ENCODE measurements around the gene HRH1.
A peak's percentile ranks its signal among the peaks of the same experiment; 100 is the strongest.

Gene HRH1

GRCh38 chr3:11152301-11152700 is 2.0 kb upstream of the HRH1 start:
- TF ChIP-seq CTCF (conservative IDR thresholded peaks at IDR 0.05; ENCODE audit: control insufficient read depth, insufficient read depth, low read depth, low read length) = no peak
- H3K4me3 ChIP-seq (ENCODE audit: control insufficient read depth, low read depth, low read length) = no peak overlapping the region
- DNase-seq (ENCODE audit: low read depth) = no peak

GRCh38 chr3:11154953-11155325 is 646 bp downstream of the HRH1 start:
- peak overlapping the region; percentile 77 for H3K4me3 ChIP-seq (ENCODE audit: control insufficient read depth, low read depth, low read length)
- DNase-seq (ENCODE audit: low read depth) = peak; percentile 49
- peak; percentile 21 for TF ChIP-seq CTCF (conservative IDR thresholded peaks at IDR 0.05; ENCODE audit: control insufficient read depth, insufficient read depth, low read depth, low read length)

- TF ChIP-seq CTCF (conservative IDR thresholded peaks at IDR 0.05; ENCODE audit: control insufficient read depth, insufficient read depth, low read depth, low read length) = peak; percentile 93
- DNase-seq (ENCODE audit: low read depth) = peak; percentile 85
- H3K4me3 ChIP-seq (ENCODE audit: control insufficient read depth, low read depth, low read length) = peak overlapping the region; percentile 77
Measured at GRCh38 chr3:11155341-11156025, 1.2 kb downstream of the HRH1 start.

- no peak overlapping the region for H3K4me3 ChIP-seq (ENCODE audit: control insufficient read depth, low read depth, low read length)
- no peak for DNase-seq (ENCODE audit: low read depth)
- no peak for TF ChIP-seq CTCF (conservative IDR thresholded peaks at IDR 0.05; ENCODE audit: control insufficient read depth, insufficient read depth, low read depth, low read length)
Measured at GRCh38 chr3:11156026-11156410, 1.7 kb downstream of the HRH1 start.

- no peak for TF ChIP-seq CTCF (conservative IDR thresholded peaks at IDR 0.05; ENCODE audit: control insufficient read depth, insufficient read depth, low read depth, low read length)
- H3K4me3 ChIP-seq (ENCODE audit: control insufficient read depth, low read depth, low read length) = no peak overlapping the region
- DNase-seq (ENCODE audit: low read depth) = no peak
Measured at GRCh38 chr3:11157421-11157820, 3.1 kb downstream of the HRH1 start.

GRCh38 chr3:11159421-11159904 is 5.2 kb downstream of the HRH1 start:
- H3K4me3 ChIP-seq (ENCODE audit: control insufficient read depth, low read depth, low read length) = no peak overlapping the region
- peak; percentile 97 for DNase-seq (ENCODE audit: low read depth)
- TF ChIP-seq CTCF (conservative IDR thresholded peaks at IDR 0.05; ENCODE audit: control insufficient read depth, insufficient read depth, low read depth, low read length) = peak; percentile 23
